Measurements from ENCODE around the gene KCNA10.

DNA sequence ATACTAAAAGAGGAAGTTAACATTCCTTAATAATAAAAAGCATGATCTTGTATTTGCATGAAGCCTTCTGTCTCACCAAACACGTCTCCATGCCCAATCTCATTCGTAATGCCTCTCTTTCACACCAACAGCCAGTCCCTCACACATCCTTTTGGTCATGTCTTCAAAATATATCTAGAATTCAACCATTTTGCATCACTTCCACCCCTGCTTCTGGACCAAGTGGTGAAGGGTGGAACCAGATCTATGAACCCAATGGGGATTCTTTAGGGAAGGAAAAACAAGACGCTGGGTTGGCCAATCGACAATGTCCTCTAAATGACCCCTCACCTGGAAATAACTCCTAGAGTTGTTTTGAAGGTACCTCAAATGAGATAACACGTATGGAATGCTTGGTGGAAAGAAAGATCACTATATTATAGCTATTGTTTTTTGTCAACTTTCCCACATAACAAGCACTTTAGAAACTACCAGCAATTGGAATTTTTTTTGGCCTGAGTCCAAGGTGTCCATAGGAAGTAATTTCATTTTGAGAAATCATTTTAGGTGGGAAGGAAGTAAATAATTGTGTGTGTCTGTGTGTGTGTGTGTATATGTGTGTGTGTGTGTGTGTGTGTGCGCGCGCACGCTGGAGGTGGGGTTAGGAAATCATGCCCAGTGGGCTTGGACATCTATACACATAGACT is at the start of gene KCNA10:
- TF ChIP-seq, protein P1, sequence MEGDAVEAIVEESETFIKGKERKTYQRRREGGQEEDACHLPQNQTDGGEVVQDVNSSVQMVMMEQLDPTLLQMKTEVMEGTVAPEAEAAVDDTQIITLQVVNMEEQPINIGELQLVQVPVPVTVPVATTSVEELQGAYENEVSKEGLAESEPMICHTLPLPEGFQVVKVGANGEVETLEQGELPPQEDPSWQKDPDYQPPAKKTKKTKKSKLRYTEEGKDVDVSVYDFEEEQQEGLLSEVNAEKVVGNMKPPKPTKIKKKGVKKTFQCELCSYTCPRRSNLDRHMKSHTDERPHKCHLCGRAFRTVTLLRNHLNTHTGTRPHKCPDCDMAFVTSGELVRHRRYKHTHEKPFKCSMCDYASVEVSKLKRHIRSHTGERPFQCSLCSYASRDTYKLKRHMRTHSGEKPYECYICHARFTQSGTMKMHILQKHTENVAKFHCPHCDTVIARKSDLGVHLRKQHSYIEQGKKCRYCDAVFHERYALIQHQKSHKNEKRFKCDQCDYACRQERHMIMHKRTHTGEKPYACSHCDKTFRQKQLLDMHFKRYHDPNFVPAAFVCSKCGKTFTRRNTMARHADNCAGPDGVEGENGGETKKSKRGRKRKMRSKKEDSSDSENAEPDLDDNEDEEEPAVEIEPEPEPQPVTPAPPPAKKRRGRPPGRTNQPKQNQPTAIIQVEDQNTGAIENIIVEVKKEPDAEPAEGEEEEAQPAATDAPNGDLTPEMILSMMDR (conservative IDR thresholded peaks at IDR 0.05; ENCODE audit: low read depth, low read length) = no peak
- no peak for TF ChIP-seq EZH2 (IDR thresholded peaks at IDR 0.05; ENCODE audit: low read length, unreplicated experiment)
